Heart right ventricle (tissue), 16 donors: Measurements from ENCODE around the gene USP50. TPM values are rescaled to one million over a fixed set of nuclear protein-coding genes. Genes with fewer than 3 reads are reported as not detected.

Experiments used
- ATAC-seq, 8 donors: fragments of 200-7000 bp; cut with Tn5 transposase; one replicate each; pipeline ENCODE4 v1.9.1; 2020; ENCODE audit warnings: mild to moderate bottlenecking in 8 of 8, moderate library complexity in 8 of 8, moderate number of reproducible peaks in 1 of 8
- DNase-seq, 2 donors: peaks; one replicate each; pipeline ENCODE4 v3.0.0-alpha.2; 2020
- H3K27ac ChIP-seq, 10 donors: fragments of 200-600 bp; sonication (generic) in 2 of 10; one replicate each; pipeline versions ENCODE4 v1.5.0 to v1.8.0; 2020 to 2022; ENCODE audit warnings: mild to moderate bottlenecking in 3 of 10
- H3K27me3 ChIP-seq, 7 donors: fragments of 200-600 bp; one replicate each; pipeline ENCODE4 v1.8.0; 2021 to 2022; ENCODE audit warnings: mild to moderate bottlenecking in 2 of 7
- H3K36me3 ChIP-seq, 9 donors: fragments of 200-600 bp; sonication (generic) in 1 of 9; one replicate each; pipeline versions ENCODE4 v1.5.0 to v1.8.0; 2020 to 2022; ENCODE audit warnings: mild to moderate bottlenecking in 2 of 9
- H3K4me1 ChIP-seq, 9 donors: fragments of 200-600 bp; sonication (generic) in 1 of 9; one replicate each; pipeline versions ENCODE4 v1.5.0 to v1.8.0; 2020 to 2022; ENCODE audit warnings: mild to moderate bottlenecking in 4 of 9
- H3K4me3 ChIP-seq, 10 donors: fragments of 200-600 bp; sonication (generic) in 2 of 10; one replicate each; pipeline versions ENCODE4 v1.5.0 to v1.8.0; 2020 to 2022; ENCODE audit warnings: mild to moderate bottlenecking in 7 of 10, moderate library complexity in 2 of 10
- H3K9me3 ChIP-seq, 11 donors: fragments of 200-600 bp in 10 of 11; sonication (generic) in 2 of 11; one replicate each; pipeline versions ENCODE4 v1.5.0 to v1.8.0; 2013 to 2022; ENCODE audit warnings: mild to moderate bottlenecking in 2 of 11, control low read depth in 1 of 11, moderate library complexity in 1 of 11
- CTCF ChIP-seq, 9 donors: fragments of 200-600 bp; sonication (generic) in 2 of 9; IDR thresholded peaks; one replicate each; pipeline versions ENCODE4 v1.5.0 to v1.8.0; 2021 to 2022; ENCODE audit warnings: antibody characterized with exemption in 9 of 9, mild to moderate bottlenecking in 5 of 9, moderate library complexity in 1 of 9
- WGBS, 2 donors: extraction: QIAGEN DNeasy Blood & Tissue Kit; methylation state at CpG; one replicate each; pipeline ENCODE4 v1.1.7; 2013; ENCODE audit warnings: inconsistent platforms in 1 of 2; 5-methylcytosine and 5-hydroxymethylcytosine counted together
- intact Hi-C, 10 donors: fragments of 100-400 bp; cut with DNase I; formaldehyde crosslinking; loops; one replicate each; pipeline versions ENCODE4 v1.11.1 to v1.14.2; 2022
- polyA plus RNA-seq, 2 donors: library from polyadenylated mRNA; stranded (reverse); fragments of 200-250 nt; gene quantifications; one replicate each; pipeline ENCODE4 v1.2.3, GENCODE V29; 2013
- total RNA-seq, 10 donors: library from RNA; stranded (reverse); fragmentation: NEBNext Ultra II Directional in 3 of 10; extraction: Animal tissue kit (Norgen Biotek cat#: 25700) in 3 of 10; gene quantifications; one replicate each; pipeline versions ENCODE4 v1.2.1 to v1.2.4, GENCODE V29; 2021 to 2023
- donor health status: Arrhythmogenic right ventricular cardiomyopathy.
- donor health status: ischemic (EF 13 %, LVEDD 7.1; RV severe dilation, severe dysfunction).
- donor health status: healthy with polysubstance abuse.
- donor health status: DM: no; HTN: yes; CAD: no.
- donor health status: DM: no; HTN: no; CAD: no.
- donor health status: ischemic (EF 25% LVEDD 6.9; RV normal size, moderate dysfunction).
- donor health status: ischemic (EF 25% LVEDD 5.7; RV mildly dilated, moderate dysfunction).
- donor health status: healthy.
- donor health status: DM: yes; HTN: yes; CAD: no.
- donor health status: Ischemic cardiomyopathy.
- donor health status: ischemic (EF 35%, LVEDD 5.7; RV mildly dilated, moderate dysfunction).
- donor health status: nonischemic (EF 11% LVEDD 7.7; RV severe dilation, severe dysfunction).
- donor health status: DM: yes; HTN: yes; CAD: no.
- donor health status: PGD.
- donor health status: ischemic (EF 29% LVEDD 5.4; RV normal size, mild dysfunction).
- donor health status: nonischemic (EF 23%, LVEDD 6.1; RV moderate dilation, normal function).

The USP50 gene
- total and polyA plus RNA-seq, 12 donors: 0.23 to 1.2 (median 0.57) TPM; not detected in 5

GRCh38 chr15:50531163-50531562, 15.3 kb downstream of the USP50 start:
- WGBS, 2 donors: 89 to 92% methylated on average over 4 of the region's 4 CpGs
- H3K9me3 ChIP-seq: peaks cover 0 to 3% (median 0%) of the 10 kb centered on the region in 11 donors
- no peak for TF ChIP-seq CTCF (IDR thresholded peaks at IDR 0.05)
- ATAC-seq (no peak), DNase-seq (no peak)
- no peak overlapping the region for H3K27ac ChIP-seq
- no peaks in the 10 kb centered on the region for H3K36me3 ChIP-seq
- no peaks in the 10 kb centered on the region for H3K4me1 ChIP-seq
- intact Hi-C loops: no loop called here
- H3K4me3 ChIP-seq: no peak overlapping the region
- H3K27me3 ChIP-seq: no peaks in the 10 kb centered on the region

GRCh38 chr15:50523851-50524251, 22.6 kb downstream of the USP50 start:
- TF ChIP-seq CTCF (IDR thresholded peaks at IDR 0.05): no peak
- no peak for DNase-seq
- H3K36me3 ChIP-seq: no peaks in the 10 kb centered on the region

GRCh38 chr15:50519740-50520425, 26.6 kb downstream of the USP50 start:
- intact Hi-C loops: no loop called here
- 59 to 68% methylated on average over 7 of the region's 7 CpGs for WGBS, 2 donors
- Histone ChIP-seq H3K27ac (no peak overlapping the region), H3K36me3 (no peaks in the 10 kb centered on the region), H3K27me3 (no peaks in the 10 kb centered on the region), H3K4me3 (no peak overlapping the region), H3K4me1 (peaks cover 0 to 5% (median 0%) of the 10 kb centered on the region in 9 donors), H3K9me3 (peaks cover 0 to 22% (median 2%) of the 10 kb centered on the region in 11 donors)
- TF ChIP-seq CTCF (IDR thresholded peaks at IDR 0.05): no peak
- DNase-seq: no peak
- ATAC-seq: no peak

More at GRCh38 chr15:50523851-50524251, 22.6 kb downstream of the USP50 start:
- peaks cover 0 to 5% (median 0%) of the 10 kb centered on the region in 9 donors for H3K4me1 ChIP-seq
- peaks cover 0 to 2% (median 0%) of the 10 kb centered on the region in 11 donors for H3K9me3 ChIP-seq
- H3K27ac ChIP-seq: no peak overlapping the region
- H3K27me3 ChIP-seq: no peaks in the 10 kb centered on the region
- 75 to 80% methylated on average over 5 of the region's 5 CpGs for WGBS, 2 donors
- H3K4me3 ChIP-seq: no peak overlapping the region
- ATAC-seq: no peak
- intact Hi-C loops: no loop called here

- intact Hi-C loops: no loop called here
- H3K4me3 ChIP-seq: no peak overlapping the region
- peaks cover 0 to 12% (median 0%) of the 10 kb centered on the region in 11 donors for H3K9me3 ChIP-seq
- no peak overlapping the region for H3K27ac ChIP-seq
- H3K36me3 ChIP-seq: peaks cover 0 to 7% (median 0%) of the 10 kb centered on the region in 9 donors
- no peak for ATAC-seq
- no peak for TF ChIP-seq CTCF (IDR thresholded peaks at IDR 0.05)
- H3K27me3 ChIP-seq: no peaks in the 10 kb centered on the region
- no peaks in the 10 kb centered on the region for H3K4me1 ChIP-seq
- DNase-seq: no peak
Observed at GRCh38 chr15:50513001-50513400, 33.5 kb downstream of the USP50 start.
